Fibroblast of skin of abdomen (primary cell): ENCODE measurements around the gene SPP1. TPM values are rescaled to one million over a fixed set of nuclear protein-coding genes. Genes with fewer than 3 reads are reported as not detected.
"Not testable (repeated sequence)": the region's sequence is repeated elsewhere in the genome, so short reads cannot be mapped to it uniquely, and the experiment has no call there.

Source experiments
- DNase-seq: peaks from one replicate; pipeline ENCODE4 v3.0.0-alpha.2; 2013
- polyA plus RNA-seq, 2 experiments: library from polyadenylated mRNA; unstranded; fragments of 120-200 nt; gene quantifications; one replicate each; pipeline ENCODE4 v1.2.1, GENCODE V29; 2013; ENCODE audit not compliant: insufficient read length in 2 of 2

The SPP1 gene
- polyA plus RNA-seq (2013, experiment 1 of 2; ENCODE audit: insufficient read length), result 1.1 TPM
- 0.77 TPM for polyA plus RNA-seq (2013, experiment 2 of 2; ENCODE audit: insufficient read length)

DNA sequence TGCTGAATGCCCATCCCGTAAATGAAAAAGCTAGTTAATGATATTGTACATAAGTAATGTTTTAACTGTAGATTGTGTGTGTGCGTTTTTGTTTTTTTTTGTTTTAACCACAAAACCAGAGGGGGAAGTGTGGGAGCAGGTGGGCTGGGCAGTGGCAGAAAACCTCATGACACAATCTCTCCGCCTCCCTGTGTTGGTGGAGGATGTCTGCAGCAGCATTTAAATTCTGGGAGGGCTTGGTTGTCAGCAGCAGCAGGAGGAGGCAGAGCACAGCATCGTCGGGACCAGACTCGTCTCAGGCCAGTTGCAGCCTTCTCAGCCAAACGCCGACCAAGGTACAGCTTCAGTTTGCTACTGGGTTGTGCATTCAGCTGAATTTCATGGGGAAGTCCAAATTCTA is at the start of gene SPP1:
Gene SPP1, plus strand, starts transcription at position 249 of the 400 bp plus-strand sequence. CDS start 1,182 bp downstream, outside the sequence.
- DNase-seq, result peak; percentile 40

DNA sequence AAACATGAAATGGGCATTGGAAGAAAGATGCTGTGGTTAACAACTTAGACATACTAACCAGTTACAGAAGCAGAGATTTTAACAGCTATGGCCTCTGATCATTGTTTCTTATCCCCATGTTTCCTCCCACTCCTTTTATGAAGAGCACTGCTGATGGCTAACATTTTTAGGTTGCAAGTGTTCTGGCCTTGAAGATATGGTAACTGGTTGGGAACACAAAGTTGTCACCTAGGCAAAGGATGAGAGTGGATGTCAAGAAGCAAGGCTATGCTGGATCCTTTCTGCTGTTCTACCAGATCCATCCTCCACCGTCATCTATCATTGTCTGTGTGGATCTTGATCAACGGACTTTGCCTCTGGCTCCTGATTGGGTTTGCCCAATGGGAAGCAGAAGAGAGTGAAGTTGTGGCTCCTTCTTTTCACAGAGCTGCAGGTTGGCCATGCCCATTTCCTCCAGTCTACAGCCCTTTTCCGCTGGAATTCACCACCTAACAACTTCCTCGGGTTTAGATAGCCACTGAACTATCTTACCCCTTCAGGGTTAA is 48.9 kb upstream of the SPP1 start:
- no peak for DNase-seq

DNA sequence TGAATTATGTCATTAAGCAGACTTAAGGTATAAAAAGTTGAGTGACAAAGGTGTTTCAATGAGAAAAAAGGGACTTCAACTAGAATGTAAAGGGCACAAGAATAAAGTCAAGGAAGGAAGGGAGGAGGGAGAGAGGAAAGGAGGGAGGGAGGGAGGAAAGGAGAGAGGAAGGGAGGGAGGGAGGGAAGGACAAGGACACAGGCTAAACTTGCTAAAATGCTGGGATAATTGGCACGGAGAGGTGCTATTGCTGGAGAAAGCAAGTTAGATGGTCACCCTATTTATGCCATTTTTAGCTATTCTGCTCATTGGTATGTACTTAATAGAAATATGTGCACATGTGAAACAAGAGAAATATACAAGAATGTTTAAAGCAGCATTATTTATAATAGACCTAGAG is 44.9 kb upstream of the SPP1 start:
- no peak for DNase-seq

DNA sequence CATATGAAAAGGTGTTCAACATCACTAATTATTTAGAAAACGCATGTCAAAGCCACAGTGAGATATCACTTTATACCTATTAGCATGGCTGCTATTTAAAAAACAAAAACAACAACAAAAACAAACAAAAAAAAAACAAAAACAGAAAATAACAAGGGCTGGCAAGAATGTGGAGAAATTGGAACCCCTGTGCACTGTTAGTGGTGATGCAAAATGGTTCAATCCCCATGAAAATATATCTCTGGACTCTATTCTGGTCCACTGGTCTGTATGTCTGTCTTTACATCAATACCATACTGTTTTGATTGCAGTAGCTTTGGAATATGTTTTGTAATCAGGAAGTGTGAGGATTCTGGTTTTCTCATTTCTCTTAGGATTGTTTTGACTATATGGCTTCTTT is 43.6 kb upstream of the SPP1 start:
- DNase-seq, result no peak

DNA sequence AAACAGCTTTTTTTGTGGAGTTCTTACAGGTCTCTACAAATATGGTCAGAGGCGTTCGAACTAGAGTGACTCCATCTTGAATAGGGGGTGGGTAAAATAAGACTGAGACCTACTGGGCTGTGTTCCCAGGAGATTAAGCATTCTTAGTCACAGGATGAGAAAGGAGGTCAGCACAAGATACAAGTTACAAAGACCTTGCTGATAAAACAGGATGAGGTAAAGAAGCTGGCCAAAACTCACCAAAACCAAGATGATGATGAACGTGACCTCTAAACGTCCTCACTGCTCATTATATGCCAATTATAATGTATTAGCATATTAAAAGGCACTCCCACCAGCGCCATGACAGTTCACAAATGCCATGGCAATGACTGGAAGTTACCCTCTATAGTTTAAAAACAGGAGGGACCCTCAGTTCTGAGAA is 42.8 kb upstream of the SPP1 start:
- DNase-seq, result no peak

DNA sequence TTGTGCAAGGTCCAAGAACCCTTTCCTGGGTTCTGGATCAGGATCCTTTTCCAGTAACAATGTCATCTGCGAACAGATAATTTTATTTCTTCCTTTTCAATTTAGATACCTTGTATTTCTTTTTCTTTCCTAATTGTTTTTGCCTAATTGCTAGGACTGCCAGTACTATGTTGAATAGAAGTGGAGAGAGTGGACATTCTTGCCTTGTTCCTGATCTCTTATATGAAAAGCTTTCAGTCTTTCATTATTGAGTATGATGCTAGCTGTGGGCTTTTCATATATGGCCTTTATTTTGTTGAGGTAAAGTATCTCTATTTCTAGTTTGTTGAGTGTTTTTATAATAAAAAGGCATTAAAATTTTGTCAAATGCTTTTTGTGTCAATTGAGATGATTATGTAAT is 42.2 kb upstream of the SPP1 start:
- DNase-seq, result no peak

DNA sequence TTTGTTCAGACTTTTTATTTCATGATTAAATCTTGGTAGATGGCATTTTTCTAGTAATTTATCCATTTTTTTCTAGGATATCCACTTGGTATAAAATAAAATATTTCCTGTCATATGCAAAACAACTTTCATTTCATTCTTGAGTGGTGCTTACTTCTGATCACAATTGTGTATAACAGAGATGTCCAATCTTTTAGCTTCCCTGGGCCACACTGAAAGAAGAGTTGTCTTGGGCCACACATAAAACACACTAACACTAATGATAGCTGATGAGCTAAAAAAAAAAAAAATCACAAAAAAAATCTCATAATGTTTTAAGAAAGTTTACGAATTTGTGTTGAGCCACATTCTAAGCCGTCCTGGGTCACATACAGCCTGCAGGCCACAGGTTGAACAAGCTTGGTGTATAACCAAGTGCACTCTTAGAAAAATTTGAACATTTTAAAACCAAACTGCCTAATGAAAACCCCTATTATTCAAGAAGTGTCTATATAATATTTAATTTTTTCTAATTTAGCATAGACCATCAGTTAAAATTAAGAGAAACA is 41.3 kb upstream of the SPP1 start:
- DNase-seq, result no peak

DNA sequence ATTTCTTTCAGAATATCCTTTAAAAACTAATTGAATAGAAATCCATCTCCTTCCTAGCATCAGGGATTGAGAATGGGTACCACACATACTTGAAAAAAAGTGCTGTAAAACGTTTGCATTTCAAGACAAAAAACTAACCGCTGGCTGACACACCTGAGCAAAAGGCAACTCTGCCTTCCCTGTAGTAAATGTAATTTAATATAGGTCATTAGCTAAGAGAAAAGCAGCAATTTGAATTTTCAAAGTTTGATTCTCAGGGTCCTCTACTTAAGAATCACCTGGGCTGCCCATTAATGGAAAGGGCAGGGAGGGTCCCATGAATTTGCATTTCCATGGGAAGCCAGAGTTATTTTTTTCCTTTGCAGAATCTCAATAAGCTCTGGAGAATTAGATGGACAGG is 40.5 kb upstream of the SPP1 start:
- no peak for DNase-seq

DNA sequence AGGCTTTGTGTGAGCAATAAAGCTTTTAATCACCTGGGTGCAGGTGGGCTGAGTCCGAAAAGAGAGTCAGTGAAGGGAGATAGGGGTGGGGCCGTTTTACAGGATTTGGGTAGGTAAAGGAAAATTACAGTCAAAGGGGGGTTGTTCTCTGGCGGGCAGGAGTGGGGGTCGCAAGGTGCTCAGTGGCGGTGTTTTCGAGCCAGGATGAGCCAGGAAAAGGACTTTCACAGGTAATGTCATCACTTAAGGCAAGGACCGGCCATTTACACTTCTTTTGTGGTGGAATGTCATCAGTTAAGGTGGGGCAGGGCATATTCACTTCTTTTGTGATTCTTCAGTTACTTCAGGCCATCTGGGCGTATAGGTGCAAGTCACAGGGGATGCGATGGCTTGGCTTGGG is 39.6 kb upstream of the SPP1 start:
- DNase-seq, result not testable (repeated sequence)

DNA sequence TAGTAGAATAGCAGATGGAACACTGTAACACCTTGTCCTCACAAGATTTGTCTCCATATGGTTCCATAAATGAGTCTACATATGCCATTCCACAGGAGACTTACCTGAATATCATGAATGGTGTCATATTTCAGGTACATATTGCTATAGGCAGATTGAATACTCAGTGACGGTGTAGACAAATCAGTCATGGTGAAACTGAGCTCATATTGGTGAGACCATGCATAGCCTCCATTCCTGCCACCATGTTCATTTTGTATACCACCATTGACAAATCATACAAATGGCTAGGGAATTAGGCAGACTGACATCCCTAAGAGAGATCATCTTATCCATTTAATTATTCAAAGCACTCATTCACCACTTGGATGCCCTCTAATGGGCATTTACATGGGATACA is 38.0 kb upstream of the SPP1 start:
- DNase-seq, result no peak

DNA sequence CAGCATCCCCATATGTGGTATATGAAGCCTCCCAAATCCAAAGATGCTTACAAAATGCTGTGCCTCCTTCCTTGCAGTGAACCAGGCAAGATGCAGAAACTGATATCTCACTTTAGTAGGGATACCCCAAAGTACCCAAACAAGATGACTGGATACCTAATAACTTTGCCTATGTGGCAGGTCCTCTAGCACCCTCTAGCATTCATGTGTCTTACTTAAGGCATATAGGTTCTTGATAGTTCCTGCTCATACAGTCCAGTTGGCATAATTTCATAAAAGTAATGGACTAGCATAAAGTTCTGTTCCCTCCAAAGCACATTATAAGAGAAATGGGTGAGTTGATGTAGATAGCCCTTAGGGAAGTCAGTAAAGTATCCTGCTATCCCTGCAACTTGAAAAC is 36.8 kb upstream of the SPP1 start:
- no peak for DNase-seq

DNA sequence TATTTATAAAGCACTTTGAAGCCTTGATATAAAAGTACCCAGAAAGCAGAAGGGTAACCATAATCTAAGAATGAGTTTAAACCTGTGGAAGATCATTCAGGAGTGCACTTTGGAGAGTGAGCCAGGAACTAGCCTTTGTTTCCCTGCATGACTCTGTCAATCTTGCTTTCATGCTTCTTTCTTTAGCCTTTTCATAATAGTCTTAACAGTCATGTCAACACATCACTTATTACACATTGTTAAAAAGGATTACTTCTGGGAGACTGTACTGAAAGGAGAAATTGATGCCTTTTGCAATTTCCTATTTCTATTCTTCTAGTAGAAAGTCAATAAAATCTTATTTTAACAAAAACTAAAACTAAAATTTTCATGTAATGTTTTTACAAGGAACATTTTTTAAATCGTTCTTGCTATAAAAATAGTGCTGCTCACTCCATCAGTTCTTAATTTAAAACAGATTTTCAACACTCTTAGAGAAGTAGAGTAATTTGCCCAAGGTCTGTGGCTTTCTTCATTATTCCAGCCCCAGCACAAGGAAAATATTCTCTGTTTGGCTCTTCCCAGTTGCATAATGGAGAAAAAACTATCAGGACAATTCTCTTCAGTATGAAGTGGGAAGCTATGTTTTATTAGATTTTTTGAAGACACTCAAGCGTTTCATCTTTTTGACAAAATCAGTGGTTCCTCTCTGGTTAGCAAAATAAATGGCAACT is 35.4 kb upstream of the SPP1 start:
- peak; percentile 49 for DNase-seq

DNA sequence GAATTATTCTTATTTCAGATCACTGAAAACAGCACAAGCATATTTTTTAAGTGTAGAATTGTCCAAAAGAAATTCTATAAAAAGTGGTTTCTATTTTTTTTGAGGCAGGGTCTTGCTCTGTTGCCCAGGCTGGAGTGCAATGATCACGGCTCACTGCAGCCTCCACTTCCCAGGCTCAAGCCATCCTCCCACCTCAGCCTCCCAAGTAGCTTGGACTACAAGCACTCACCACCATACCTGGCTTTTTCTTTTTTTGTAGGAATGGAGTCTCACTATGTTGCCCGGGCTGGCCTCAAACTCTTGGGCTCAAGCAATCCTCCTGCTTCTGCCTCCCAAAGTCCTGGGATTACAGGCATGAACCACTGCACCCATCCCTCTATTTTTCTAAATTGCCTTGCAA is 34.7 kb upstream of the SPP1 start:
- not testable (repeated sequence) for DNase-seq

DNA sequence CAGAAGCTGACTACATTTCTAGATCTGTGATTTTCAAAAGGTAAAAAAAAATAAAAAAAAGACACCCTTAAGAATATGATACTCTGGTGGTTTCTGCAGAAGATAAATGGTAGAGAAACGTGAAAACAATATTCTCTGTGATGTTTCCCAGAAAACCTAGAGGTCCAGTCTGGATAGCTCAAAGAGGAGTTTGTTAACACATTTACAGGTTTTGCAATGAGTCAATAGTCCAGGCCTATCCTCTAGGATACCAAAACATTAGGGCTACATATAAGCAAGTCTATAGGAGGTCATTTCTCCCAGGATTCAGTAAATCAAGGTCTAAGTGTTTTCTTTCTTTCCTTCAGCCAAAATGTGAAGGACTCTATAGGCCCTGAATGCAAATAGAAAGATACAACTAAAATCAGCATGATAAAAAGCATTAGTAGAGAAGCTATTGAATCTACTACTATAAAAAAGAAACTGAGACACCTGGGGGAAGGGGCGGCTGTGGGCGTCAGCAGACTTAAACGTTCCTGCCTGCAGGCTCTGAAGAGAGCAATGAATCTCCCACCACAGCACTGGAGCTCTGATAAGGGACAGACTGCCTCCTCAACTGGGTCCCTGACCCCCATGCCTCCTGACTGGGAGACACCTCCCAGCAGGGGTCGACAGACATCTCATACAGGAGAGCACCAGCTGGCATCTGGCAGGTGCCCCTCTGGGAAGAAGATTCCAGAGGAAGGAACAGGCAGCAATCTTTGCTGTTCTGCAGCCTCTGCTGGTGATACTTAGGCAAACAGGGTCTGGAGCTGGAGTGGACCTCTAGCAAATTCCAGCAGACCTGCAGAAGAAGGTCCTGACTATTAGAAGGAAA is 33.7 kb upstream of the SPP1 start:
- no peak for DNase-seq

DNA sequence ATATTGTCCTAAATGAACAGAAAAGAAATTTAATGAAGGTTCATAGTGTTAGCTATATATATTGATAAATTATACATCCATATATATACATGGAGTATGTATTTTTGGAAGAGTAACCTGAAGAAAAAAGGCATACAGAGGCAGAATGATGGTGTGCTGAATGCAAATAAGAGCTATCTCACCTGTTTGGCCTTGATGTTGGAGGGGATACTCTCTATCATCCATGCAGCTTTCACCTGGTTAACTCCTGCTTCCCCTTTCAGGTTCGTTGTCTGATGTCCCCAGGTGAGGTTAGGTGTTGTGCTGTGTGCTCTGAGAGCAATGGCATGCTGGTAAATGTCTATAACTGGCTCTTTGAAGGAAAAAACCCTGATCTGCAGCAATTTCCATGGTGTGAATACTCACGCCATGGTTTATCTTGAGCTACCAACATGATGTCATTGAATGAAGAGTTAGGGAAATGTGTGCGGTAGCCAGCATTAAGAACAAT is 31.8 kb upstream of the SPP1 start:
- no peak for DNase-seq

DNA sequence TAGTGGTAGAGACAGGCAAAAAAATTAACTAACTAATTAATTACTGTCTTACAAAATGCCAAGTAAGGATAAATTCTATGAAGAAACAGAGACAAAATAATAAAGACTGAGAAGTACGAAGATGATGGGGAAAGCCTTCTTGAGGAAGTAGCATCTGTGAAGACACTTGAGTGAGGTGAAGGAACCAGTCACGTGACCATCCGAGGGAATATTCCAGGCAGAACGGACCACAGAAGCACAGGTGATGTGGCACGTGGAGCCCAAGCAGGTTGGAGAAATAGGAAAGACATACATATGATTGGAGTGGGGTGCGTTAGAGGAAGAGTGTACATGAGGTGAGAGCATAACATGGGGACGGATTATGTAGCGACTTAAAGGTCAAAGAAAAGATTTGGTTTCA is 30.5 kb upstream of the SPP1 start:
- no peak for DNase-seq

DNA sequence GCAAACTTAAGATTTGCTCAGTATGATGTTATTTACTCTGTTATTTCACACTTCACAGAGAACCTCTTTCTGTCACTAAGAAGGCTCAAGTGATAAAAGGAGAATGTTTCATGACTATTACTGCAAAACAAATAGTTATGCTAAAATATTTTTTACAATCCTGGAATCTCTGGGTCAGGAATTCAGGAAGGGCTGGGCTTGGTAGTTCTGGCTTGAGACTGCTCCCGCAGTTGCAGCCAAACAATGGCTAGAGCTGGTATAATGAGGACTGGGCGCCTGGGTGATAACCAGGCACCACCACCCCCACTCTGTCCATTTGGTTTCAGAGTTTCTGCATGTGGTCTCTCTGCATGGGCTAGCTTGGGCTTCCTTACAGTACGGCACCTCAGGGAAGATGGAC is 28.7 kb upstream of the SPP1 start:
- no peak for DNase-seq

DNA sequence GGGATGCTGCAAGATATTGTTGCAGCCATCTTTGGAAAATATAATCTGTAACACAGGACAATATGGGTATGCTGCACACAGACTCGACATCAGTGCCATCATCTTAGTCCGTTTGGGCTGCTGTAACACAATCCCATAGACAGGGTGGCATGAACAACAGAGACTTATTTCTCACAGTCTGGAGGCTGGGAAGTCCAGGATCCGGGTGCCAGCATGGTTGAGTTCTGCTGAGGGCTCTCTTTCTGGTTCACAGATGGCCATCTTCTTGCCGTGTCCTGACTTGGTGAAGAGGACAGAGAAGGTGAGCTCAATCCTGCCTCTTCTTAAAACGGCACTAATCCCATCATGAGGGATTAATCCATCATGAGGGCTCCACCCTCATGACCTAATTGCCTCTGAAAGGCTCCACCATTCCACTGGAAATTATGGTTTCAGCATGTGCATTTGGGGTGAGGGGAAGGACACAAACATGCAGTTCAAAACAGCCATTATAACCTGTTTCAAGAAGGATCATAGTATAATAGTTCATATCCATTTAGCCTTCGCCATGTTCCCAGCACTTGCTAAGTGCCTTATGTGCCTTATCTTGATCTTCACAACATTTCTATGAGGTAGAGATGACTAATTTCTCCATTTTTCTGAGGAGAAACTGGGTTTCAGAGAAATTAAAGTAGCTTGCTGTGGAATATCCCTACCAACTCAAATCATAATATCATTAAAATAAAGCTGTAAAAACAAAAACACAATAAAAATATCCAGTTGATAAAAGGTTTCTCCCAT is 27.9 kb upstream of the SPP1 start:
- no peak for DNase-seq

DNA sequence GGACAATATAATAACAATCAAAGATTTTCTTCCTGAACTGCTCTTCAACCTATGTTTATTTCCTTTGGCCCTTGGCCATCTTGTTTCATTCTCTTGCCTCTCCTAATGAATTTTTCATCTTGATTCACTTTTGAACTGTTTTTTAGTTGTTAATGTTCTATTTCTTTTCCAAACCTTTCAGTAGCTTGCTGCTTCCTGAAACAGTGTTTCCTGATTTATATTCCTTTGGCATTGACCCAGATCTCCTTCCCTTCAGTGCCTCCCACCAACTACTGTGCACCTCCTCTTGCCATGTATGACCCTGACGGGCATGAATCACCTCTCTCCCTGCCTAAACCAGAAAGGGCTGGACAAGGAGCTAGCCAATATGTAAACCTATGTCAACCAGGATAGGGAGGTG is 25.6 kb upstream of the SPP1 start:
- peak; percentile 31 for DNase-seq

DNA sequence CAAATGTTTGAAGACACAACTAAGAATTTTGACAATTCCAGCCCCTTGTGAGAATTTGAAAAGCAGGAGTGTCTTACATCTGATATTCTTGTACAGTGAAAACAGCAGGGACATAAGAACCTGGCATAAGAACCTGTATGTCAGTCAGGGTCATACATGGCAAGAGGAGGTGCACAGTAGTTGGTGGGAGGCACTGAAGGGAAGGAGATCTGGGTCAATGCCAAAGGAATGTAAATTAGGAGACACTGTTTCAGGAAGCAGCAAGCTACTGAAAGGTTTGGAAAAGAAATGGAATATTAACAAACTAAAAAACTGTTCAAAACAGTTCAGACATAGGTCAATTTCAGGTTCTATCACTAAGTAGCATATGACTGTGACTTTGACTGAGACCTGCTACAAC is 25.0 kb upstream of the SPP1 start:
- DNase-seq, result no peak

DNA sequence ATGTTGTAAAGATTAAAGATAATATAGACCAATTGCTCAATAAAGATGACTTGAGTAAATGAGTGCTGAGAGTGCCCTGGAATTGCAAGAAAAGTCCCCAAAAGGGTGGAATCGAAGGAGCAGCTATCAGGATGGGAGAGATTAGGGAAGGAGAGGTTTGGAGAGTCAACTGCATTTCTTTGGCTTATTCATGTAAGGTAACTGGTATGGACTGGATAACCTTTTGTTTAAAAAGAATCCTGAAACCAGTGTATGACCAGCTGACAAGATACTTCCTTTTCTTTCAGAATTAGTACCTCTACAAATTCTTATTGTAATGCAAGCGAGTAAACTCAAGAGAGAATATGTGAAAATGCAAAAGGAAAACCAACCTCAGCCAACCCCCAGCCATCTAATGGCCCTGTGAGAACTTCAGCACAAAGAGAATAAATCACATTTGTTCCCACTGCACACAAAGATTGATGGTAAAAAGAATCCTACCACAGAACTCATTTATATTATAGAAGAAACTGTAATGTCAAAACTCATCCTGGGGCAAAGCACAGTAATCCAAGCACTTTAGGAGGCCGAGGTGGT is 24.5 kb upstream of the SPP1 start:
- no peak for DNase-seq

DNA sequence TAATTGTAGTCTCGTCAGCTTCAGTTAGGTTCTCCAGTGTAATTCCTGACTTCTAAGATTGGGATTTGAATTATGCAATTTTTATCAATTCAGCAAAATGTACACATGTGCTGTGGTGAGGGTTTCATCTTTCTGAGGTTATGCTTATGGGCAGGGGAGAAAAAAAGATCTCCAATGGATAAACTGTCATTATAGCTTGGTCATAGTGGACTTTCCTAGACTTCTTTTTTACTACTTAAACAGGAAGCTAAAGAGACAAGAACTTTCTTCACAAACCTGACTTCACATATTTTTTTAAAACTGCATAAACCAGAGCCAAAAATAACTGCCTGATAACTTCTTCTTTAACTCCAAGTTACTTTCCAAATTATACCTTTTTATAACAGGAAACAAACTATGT is 21.7 kb upstream of the SPP1 start:
- DNase-seq, result no peak
